Duodenal mucosa (tissue), 2 donors: ENCODE results near the gene B4GALT1.
"Not testable (repeated sequence)": the region's sequence is repeated elsewhere in the genome, so short reads cannot be mapped to it uniquely, and the experiment has no call there.

ENCODE experiments used
- H3K27ac ChIP-seq: one replicate; pipeline ENCODE4 v1.7.0; 2013; ENCODE audit warnings: low read depth, low read length
- H3K27me3 ChIP-seq, 2 donors: one replicate each; pipeline ENCODE4 v1.7.0; 2013; ENCODE audit warnings: low read length in 2 of 2, control low read depth in 1 of 2; ENCODE audit not compliant: insufficient read depth in 2 of 2, control insufficient read depth in 1 of 2
- H3K36me3 ChIP-seq, 2 donors: one replicate each; pipeline ENCODE4 v1.7.0; 2013; ENCODE audit warnings: low read length in 2 of 2, control low read depth in 1 of 2; ENCODE audit not compliant: insufficient read depth in 2 of 2, control insufficient read depth in 1 of 2
- H3K4me1 ChIP-seq, 2 donors: one replicate each; pipeline ENCODE4 v1.7.0; 2013; ENCODE audit warnings: low read length in 2 of 2, control low read depth in 1 of 2; ENCODE audit not compliant: insufficient read depth in 2 of 2, control insufficient read depth in 1 of 2
- H3K4me3 ChIP-seq, 2 donors: one replicate each; pipeline ENCODE4 v1.7.0; 2013; ENCODE audit warnings: low read length in 2 of 2, low read depth in 1 of 2
- H3K9ac ChIP-seq, 2 donors: one replicate each; pipeline ENCODE4 v1.7.0; 2013; ENCODE audit warnings: low read length in 2 of 2, low read depth in 1 of 2
- H3K9me3 ChIP-seq, 2 donors: one replicate each; pipeline ENCODE4 v1.7.0; 2013; ENCODE audit warnings: low read length in 2 of 2, control low read depth in 1 of 2; ENCODE audit not compliant: control insufficient read depth in 1 of 2

The B4GALT1 gene

GRCh38 chr9:33170464-33171415 is 3.6 kb upstream of the B4GALT1 start:
- Histone ChIP-seq H3K4me1 (peaks cover 18 to 19% of the 10 kb centered on the region in 2 donors), H3K9ac (no peak overlapping the region), H3K27me3 (no peaks in the 10 kb centered on the region), H3K36me3 (no peaks in the 10 kb centered on the region), H3K4me3 (no peak overlapping the region), H3K27ac (no peak overlapping the region), H3K9me3 (no peaks in the 10 kb centered on the region)

DNA sequence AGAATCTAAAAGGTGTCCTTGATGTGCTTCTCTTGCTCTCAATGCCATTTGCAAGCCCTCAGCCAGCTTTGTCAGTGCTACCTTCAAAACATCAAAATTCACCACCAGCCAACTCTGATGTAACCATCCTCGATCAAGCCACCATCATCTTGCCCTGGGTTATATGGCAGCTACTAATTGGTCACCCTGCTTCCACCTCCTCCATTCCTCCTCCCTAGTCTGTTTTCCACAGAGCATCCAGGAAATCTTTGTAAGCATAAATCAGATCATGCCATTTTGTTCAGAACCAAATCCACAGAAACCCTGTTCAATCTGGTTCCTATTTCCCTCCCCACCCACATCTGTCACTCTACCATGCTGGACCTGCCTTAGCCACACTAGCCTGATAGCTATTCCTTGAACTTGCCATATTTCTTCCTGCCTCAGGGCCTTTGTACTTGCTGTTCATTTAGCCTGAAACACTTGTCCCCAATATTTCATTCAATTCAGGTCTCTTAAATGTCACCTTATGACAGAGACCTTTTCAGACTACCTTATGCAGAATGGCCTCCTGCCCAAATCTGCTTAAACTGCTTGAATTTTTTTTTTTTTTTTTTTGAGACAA is 1.9 kb upstream of the B4GALT1 start:
- Histone ChIP-seq H3K27me3 (no peaks in the 10 kb centered on the region), H3K36me3 (no peaks in the 10 kb centered on the region), H3K4me1 (peaks cover 33% of the 10 kb centered on the region in 2 donors), H3K9me3 (no peaks in the 10 kb centered on the region), H3K4me3 (no peak overlapping the region), H3K27ac (no peak overlapping the region), H3K9ac (no peak overlapping the region)

GRCh38 chr9:33167972-33168461 is 881 bp upstream of the B4GALT1 start:
- H3K9me3 ChIP-seq = no peaks in the 10 kb centered on the region
- peak overlapping the region; percentile 66 to 82 for H3K9ac ChIP-seq
- peak overlapping the region; percentile 67 to 71 for H3K4me3 ChIP-seq
- no peaks in the 10 kb centered on the region for H3K27me3 ChIP-seq
- H3K4me1 ChIP-seq = peaks cover 43 to 44% of the 10 kb centered on the region in 2 donors
- H3K27ac ChIP-seq = peak overlapping the region; percentile 80
- no peaks in the 10 kb centered on the region for H3K36me3 ChIP-seq

GRCh38 chr9:33166231-33167083 is 679 bp downstream of the B4GALT1 start:
- H3K27me3 ChIP-seq = no peaks in the 10 kb centered on the region
- no peaks in the 10 kb centered on the region for H3K9me3 ChIP-seq
- peaks cover 49 to 51% of the 10 kb centered on the region in 2 donors for H3K4me1 ChIP-seq
- H3K9ac ChIP-seq = peak overlapping the region; percentile 99
- H3K27ac ChIP-seq = peak overlapping the region; percentile 97
- H3K36me3 ChIP-seq = no peaks in the 10 kb centered on the region
- peak overlapping the region; percentile 85 to 88 for H3K4me3 ChIP-seq

DNA sequence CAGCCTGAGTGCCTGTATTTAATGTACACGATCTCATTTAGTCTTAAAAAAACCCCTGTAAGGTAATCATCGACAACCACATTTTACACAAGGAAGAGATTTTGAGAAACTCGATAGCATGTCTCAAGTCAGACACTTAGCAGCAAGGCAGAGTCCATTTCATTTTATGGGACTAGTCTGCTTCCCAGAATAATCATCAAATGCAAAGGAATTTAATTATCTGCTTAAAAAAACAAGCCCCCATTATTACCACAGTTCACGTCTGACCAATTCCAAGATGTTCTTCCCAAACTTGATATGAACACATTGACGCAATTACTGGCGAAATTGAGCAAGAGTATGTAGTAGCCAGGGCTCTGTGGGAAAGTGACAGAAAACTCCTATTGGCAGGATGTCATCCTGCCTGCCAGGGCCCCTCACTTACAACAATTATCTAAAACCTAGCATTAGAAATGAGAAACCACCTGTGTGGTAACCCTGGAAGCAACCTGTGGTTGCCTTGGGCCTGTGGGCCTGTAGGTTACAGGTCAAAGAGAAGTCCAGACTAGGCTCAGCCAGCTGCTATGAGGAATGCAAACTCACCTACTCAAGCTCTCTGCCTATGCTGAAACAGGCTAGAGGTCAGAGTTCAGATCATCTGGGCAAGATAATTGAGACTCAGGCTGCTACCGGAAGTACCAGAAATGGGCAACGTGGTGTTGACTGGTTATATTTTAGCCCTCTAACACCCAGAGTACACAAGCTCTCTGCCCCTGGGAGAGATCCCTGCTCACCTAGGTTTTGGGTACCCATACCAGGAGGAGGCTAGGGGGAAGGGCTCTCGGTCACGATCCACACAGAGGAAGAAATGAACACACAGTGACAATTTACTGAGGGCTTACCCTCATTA is 1.6 kb downstream of the B4GALT1 start:
- Histone ChIP-seq H3K9me3 (no peaks in the 10 kb centered on the region), H3K36me3 (no peaks in the 10 kb centered on the region), H3K9ac (peak overlapping the region; percentile 99), H3K4me3 (peak overlapping the region; percentile 85 to 88), H3K4me1 (peaks cover 58 to 61% of the 10 kb centered on the region in 2 donors), H3K27me3 (no peaks in the 10 kb centered on the region), H3K27ac (peak overlapping the region; percentile 97)

GRCh38 chr9:33164921-33165262 is 2.2 kb downstream of the B4GALT1 start:
- not testable (repeated sequence) for H3K36me3 ChIP-seq, H3K9me3 ChIP-seq, H3K27me3 ChIP-seq
- peak overlapping the region; percentile 97 for H3K27ac ChIP-seq
- peak overlapping the region; percentile 99 for H3K9ac ChIP-seq
- H3K4me3 ChIP-seq = peak overlapping the region; percentile 85 to 88
- H3K4me1 ChIP-seq = peaks cover 64 to 67% of the 10 kb centered on the region in 2 donors

DNA sequence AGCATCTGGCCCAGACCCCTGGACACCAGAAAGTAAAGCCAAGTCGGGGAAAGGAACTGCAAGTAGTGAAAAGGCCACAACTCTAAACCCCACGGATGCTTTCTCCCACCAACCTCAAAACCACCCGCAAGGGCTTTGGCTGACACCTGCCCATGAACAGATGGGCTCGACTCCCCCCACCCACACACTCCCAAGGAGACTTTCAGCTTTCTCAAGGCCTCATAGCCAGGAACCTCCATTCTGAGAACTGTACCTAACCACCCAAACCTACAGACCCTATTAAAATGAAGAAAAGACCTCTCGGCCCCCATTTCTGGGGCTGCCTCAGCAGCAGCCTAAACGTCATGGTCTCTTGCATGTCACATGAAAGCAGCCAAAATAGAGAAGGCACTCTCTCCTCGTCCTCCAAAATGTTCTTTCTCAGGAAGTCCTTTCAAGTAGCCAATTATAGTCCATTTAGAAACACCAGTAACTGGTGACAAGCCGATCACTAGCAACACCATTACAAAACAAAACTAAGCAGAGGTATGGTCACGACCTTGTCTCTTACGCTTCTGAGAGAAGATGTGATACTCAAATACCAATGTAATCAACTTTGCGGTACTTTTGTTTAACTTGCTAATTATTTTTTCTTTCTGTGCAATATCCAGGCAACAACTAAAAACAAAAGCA is 2.9 kb downstream of the B4GALT1 start:
- Histone ChIP-seq H3K4me3 (peak overlapping the region; percentile 34 to 35), H3K9ac (peak overlapping the region; percentile 21 to 46), H3K4me1 (peaks cover 70 to 73% of the 10 kb centered on the region in 2 donors)

GRCh38 chr9:33163433-33164137 is 3.6 kb downstream of the B4GALT1 start:
- peak overlapping the region; percentile 47 for H3K27ac ChIP-seq
- H3K36me3 ChIP-seq = no peaks in the 10 kb centered on the region
- H3K4me1 ChIP-seq = peaks cover 77 to 80% of the 10 kb centered on the region in 2 donors
- no peaks in the 10 kb centered on the region for H3K27me3 ChIP-seq
- peak overlapping the region; percentile 21 to 46 for H3K9ac ChIP-seq
- no peaks in the 10 kb centered on the region for H3K9me3 ChIP-seq
- H3K4me3 ChIP-seq = peak overlapping the region; percentile 35 to 38

More for the DNA sequence above, 2.9 kb downstream of the B4GALT1 start:
- Histone ChIP-seq H3K27ac (peak overlapping the region; percentile 47), H3K36me3 (no peaks in the 10 kb centered on the region), H3K27me3 (no peaks in the 10 kb centered on the region), H3K9me3 (no peaks in the 10 kb centered on the region)
